A673 (cell line): ENCODE results near the gene ATG101.

Source experiments
- EZH2 ChIP-seq: fragments of 200-600 bp; sonication (generic); IDR thresholded peaks from 2 replicates; pipeline ENCODE4 v1.6.1; 2017; ENCODE audit warnings: borderline replicate concordance, low read depth, mild to moderate bottlenecking, mixed read lengths, antibody characterized with exemption, low read length; ENCODE audit not compliant: poor library complexity, severe bottlenecking
- TF ChIP-seq, protein P1 (sequence below): fragments of 300-800, 200-600 bp; sonication (generic); conservative IDR thresholded peaks from 2 replicates; pipeline ENCODE4 v1.5.1; 2017; ENCODE audit warnings: low read depth, mild to moderate bottlenecking, antibody characterized with exemption, low read length, moderate library complexity, mixed read lengths

DNA sequence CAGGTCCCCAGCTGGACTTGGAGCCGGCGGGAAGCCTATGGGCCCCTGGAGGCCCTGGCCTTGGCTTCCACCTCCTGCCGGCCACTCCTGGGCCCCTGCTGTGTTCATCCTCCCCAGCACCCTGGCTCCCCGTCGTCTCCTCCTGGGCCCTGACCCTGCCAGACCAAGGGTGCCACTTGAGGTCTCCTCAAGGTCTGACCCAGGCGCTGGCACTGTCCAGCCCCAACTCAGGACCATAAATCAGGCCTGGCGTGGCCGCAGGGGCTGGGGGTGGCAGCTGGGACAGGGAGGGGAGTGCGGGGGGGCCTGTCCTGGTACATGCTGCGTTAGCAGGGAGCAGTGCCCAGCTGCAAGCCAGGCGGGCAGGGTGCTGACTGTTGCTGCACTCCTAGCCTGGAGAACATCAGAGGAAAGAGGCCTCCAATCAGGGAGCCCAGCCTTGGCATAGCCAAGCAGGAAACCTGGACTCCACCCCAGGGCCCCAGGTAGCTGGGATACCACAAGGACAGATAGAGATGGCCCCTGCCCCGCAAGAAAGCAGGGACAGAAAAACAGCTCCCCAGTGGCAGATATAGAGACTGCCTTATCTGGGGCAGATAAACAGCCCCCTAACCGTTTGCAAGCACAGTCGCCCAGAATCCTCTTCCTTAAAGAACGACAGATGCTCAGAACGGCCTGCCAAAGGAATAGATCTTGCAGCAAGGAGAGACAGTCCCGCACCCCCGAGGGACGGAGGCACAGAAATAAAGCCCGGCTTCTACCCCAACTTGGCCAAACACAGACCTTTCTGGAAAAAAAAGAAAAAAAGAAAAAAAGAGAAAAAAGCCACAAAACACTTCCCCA is 6.5 kb upstream of the ATG101 start:
- TF ChIP-seq, protein P1, sequence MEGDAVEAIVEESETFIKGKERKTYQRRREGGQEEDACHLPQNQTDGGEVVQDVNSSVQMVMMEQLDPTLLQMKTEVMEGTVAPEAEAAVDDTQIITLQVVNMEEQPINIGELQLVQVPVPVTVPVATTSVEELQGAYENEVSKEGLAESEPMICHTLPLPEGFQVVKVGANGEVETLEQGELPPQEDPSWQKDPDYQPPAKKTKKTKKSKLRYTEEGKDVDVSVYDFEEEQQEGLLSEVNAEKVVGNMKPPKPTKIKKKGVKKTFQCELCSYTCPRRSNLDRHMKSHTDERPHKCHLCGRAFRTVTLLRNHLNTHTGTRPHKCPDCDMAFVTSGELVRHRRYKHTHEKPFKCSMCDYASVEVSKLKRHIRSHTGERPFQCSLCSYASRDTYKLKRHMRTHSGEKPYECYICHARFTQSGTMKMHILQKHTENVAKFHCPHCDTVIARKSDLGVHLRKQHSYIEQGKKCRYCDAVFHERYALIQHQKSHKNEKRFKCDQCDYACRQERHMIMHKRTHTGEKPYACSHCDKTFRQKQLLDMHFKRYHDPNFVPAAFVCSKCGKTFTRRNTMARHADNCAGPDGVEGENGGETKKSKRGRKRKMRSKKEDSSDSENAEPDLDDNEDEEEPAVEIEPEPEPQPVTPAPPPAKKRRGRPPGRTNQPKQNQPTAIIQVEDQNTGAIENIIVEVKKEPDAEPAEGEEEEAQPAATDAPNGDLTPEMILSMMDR = no peak
- TF ChIP-seq EZH2 = no peak
